HG03439 (cell line): ENCODE data around the gene MTG1.

ENCODE experiments used
- ATAC-seq: cut with Tn5 transposase; IDR thresholded peaks from one replicate; pipeline ENCODE4 v1.9.1; 2021; ENCODE audit warnings: mild to moderate bottlenecking, moderate library complexity; ENCODE audit not compliant: unreplicated experiment

The MTG1 gene

GRCh38 chr10:133445751-133446708 lies 52.1 kb downstream of the MTG1 start:
- ATAC-seq: no peak

- ATAC-seq: no peak
Measured at GRCh38 chr10:133446979-133447378, 53.0 kb downstream of the MTG1 start.

- no peak for ATAC-seq
Measured at GRCh38 chr10:133448120-133448519, 54.2 kb downstream of the MTG1 start.

- ATAC-seq: no peak
Measured at GRCh38 chr10:133451346-133451745, 57.4 kb downstream of the MTG1 start.

- no peak for ATAC-seq
Measured at GRCh38 chr10:133452453-133452852, 58.5 kb downstream of the MTG1 start.

- ATAC-seq: no peak
Measured at GRCh38 chr10:133453516-133454203, 59.7 kb downstream of the MTG1 start, which contains the start of gene SCART1. TSS of gene SCART1 (plus strand) at chr10:133453945. CDS start at chr10:133453998, 53 bp downstream.

- ATAC-seq: no peak
Measured at GRCh38 chr10:133454204-133454893, 60.4 kb downstream of the MTG1 start.

GRCh38 chr10:133455196-133455595 lies 61.2 kb downstream of the MTG1 start:
- no peak for ATAC-seq

- no peak for ATAC-seq
Measured at GRCh38 chr10:133455611-133456031, 61.7 kb downstream of the MTG1 start.

- ATAC-seq: no peak
Measured at GRCh38 chr10:133456041-133456951, 62.3 kb downstream of the MTG1 start.

GRCh38 chr10:133457100-133457841 lies 63.3 kb downstream of the MTG1 start:
- ATAC-seq: no peak

GRCh38 chr10:133458021-133458709 lies 64.2 kb downstream of the MTG1 start:
- no peak for ATAC-seq

- no peak for ATAC-seq
Measured at GRCh38 chr10:133458710-133459453, 64.9 kb downstream of the MTG1 start.

- ATAC-seq: no peak
Measured at GRCh38 chr10:133459454-133460207, 65.7 kb downstream of the MTG1 start.

GRCh38 chr10:133460208-133460769 lies 66.3 kb downstream of the MTG1 start:
- ATAC-seq: no peak

GRCh38 chr10:133461027-133461426 lies 67.1 kb downstream of the MTG1 start:
- ATAC-seq: no peak

- no peak for ATAC-seq
Measured at GRCh38 chr10:133461841-133462240, 67.9 kb downstream of the MTG1 start.
